ENCODE results near the gene CACNG3.

The CACNG3 gene

GRCh38 chr16:24396350-24397271, 140.5 kb downstream of the CACNG3 start:
- no peak for DNase-seq (ENCODE audit: low read depth)

- DNase-seq (ENCODE audit: low read depth) = no peak
These were observed 152.9 kb downstream of the CACNG3 start for GRCh38 chr16:24409045-24409444.
